ENCODE results near the gene DOCK2. TPM values are rescaled to one million over a fixed set of nuclear protein-coding genes. Genes with fewer than 3 reads are reported as not detected.
A peak's percentile ranks its signal among the peaks of the same experiment; 100 is the strongest.
"Not testable (repeated sequence)": the region's sequence is repeated elsewhere in the genome, so short reads cannot be mapped to it uniquely, and the experiment has no call there.

The DOCK2 gene
- polyA plus RNA-seq, 3 donors = 2.6 to 3.6 (median 2.6) TPM

DNA sequence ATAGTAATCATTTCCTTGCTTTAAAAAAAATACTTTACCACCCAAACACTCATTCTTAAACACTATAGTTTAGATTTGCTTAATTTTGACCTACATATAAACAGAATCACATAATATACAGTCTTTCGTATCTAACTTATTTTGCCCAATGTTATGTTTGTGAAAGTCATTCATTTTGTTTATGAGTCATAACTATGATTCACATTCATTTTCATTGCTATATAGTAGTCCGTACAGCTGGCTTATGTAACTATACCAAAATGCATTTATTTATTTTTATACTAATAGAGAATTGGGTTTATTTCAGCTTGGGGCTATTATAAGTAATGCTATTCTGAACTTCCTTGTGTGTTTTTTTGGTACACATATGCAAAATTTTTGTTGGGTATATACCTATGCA, 434.7 kb downstream of the DOCK2 start:
- no peak for DNase-seq (ENCODE audit: extremely low read depth in 1 of 11, low read depth in 9 of 11, low spot score in 4 of 11)

DNA sequence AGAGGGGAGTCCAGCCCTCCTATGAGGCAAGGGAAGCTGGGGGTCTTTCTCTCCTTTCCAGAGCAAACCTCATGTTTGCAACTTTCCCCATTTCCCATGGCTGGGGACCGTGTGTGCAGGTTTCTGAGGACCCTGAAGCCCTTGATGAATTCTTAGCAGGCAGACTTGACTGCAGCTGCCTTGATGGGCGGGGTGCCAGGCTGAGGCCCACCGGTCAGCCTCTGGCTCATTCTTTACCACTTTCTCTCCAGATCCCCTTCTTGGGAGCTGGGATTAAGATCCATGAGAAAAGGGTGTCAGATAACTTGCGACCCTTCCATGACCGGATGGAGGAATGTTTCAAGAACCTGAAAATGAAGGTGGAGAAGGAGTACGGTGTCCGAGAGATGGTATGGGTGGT, 438.6 kb downstream of the DOCK2 start:
- DNase-seq (ENCODE audit: extremely low read depth in 1 of 11, low read depth in 9 of 11, low spot score in 4 of 11) = no peak

DNA sequence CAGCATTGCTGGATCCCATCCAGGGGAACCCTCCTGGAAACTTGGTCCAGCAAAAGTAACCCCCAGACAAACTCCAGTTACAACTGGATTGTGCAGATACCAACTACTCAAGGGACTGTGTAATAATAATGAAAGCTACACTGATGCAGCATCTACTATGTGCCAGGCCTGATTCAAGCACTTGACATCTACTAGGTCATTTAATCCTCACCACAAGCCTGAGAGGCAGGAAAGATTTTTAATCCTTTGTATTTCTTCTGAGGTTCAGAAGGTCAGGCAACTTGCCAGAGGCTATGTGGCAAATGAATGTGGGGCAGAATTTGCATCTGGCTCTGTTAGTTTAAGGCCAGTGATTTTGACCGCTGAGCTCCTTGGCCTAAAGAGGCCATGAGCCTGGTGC, 439.1 kb downstream of the DOCK2 start:
- DNase-seq (ENCODE audit: extremely low read depth in 1 of 11, low read depth in 9 of 11, low spot score in 4 of 11) = no peak

DNA sequence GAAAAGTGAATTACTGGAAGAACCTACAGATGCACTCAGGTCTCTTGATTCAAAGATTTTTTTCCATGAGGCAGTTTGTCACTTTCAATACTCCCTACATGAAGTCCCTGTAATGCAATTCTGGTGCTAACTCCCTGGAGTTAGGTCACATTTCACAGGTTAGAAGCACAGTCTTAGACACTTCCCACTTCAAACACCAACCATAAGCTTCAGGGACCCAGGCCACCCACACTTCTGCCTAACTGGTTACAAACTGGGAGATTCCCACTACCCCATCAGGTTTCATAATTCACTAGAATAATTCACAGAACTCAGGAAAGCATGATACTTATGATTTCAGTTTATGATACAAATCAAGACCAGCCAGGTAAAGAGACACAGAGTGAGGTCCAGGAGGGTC, 439.7 kb downstream of the DOCK2 start:
- DNase-seq (ENCODE audit: extremely low read depth in 1 of 11, low read depth in 9 of 11, low spot score in 4 of 11) = no peak

DNA sequence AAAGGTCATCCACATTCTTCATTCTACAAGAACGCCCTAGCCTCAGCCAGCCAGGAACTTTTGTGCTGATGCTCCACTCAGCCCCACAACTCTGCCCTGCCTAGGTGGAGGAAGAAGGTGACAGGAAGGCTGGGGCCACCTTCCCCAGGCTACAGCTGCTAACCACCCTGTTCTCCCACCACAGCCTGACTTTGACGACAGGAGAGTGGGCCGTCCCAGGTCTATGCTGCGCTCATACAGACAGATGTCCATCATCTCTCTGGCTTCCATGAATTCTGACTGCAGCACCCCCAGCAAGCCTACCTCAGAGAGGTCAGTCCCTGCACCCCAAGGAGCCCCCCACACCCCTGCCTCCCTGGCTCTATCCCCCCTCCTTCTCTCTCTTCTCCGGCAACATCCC, 440.5 kb downstream of the DOCK2 start:
- DNase-seq (ENCODE audit: extremely low read depth in 1 of 11, low read depth in 9 of 11, low spot score in 4 of 11) = no peak

DNA sequence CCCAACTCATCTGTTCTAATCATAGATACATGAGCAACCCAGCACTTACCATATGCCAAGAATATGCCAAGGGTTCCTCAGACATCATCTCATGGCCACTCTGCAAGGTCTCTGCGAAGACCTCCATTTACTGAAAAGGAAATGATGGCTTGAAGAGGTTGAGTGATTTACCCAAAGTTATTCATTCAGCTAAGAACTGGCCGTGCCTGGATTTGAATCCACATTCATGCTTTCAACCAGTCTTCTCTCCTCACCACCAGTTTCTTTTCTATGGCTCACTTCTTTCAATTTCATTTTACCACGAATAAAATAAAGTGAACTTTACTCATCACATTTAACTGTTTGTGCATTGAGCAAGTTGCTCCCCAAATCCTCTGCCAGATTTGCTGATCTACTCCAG, 441.4 kb downstream of the DOCK2 start:
- DNase-seq (ENCODE audit: extremely low read depth in 1 of 11, low read depth in 9 of 11, low spot score in 4 of 11) = no peak

DNA sequence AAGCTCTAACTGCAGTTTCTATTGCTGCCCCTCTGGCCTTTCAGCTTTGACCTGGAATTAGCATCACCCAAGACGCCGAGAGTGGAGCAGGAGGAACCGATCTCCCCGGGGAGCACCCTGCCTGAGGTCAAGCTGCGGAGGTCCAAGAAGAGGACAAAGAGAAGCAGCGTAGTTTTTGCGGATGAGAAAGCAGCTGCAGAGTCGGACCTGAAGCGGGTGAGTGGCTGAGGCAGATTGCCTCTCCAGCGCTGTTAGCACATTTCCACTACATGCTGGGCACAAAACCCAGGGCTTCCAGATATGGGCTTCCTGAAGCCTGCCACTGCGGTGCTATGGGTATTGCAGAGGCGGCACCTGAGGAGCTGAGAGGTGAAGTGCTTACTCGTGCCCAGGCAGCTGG, 441.9 kb downstream of the DOCK2 start:
- no peak for DNase-seq (ENCODE audit: extremely low read depth in 1 of 11, low read depth in 9 of 11, low spot score in 4 of 11)

DNA sequence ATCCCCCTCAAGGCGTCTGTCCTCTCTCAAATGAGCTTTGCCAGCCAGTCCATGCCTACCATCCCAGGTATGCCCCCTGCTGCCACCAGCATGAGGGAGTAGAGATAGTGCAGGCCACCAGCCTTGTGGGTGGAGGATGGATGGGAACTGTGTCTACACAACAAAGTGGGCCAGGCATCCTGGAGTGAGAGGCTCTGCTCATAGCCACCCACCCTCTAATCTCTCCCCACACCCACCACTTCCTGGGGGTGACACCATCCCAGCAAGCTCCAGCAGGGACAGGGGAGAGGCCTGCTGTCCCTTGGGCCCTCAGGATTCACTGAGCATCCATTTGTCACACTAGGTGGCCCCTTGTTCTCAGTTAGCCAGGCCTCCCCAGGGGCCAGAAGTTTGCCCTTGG, 443.1 kb downstream of the DOCK2 start:
- no peak for DNase-seq (ENCODE audit: extremely low read depth in 1 of 11, low read depth in 9 of 11, low spot score in 4 of 11)

DNA sequence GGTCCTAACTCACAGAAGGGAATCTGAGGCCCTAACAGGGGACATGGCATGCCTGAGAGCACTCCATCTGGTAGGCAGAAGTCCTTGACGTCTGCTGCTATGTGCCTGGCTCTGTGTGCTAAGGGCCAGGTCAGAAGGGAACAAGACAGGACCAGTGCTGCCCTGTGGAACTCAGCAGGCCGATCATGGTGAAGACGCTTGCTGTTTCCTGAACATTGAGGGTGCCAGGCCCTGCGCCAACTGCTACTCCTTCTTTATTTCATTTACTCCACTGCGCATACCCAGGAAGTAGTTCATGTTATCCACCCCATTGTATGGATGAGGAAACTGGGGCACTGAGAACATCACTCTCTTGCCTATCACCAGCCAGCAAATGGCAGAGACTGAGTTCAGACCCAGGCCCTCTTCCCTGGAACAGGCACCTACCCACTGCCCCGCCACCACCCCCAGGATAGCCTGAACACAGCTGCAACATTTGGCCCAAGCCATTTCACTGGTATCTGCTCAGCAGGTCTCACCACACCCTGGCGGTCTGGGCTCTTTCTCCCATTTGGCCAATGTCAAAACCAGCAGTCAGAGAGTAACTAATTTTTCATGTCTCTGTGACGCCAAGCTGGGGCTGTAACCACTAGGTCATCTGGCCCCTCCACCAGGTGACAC, 443.8 kb downstream of the DOCK2 start:
- no peak for DNase-seq (ENCODE audit: extremely low read depth in 1 of 11, low read depth in 9 of 11, low spot score in 4 of 11)

DNA sequence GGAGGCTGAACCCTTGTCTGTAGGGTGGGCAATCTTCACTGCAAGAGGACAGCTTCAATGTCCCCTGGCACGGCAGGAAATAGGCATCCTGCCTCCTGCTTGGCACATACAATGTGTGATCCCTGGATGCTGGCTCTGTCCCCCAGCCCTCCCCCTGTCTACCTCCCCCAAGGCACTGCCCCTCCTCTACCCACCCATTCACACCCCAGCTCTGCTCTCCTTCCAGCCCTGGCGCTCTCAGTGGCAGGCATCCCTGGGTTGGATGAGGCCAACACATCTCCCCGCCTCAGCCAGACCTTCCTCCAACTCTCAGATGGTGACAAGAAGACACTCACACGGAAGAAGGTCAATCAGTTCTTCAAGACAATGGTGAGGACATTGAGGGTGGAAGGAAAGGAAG, 444.5 kb downstream of the DOCK2 start:
- no peak for DNase-seq (ENCODE audit: extremely low read depth in 1 of 11, low read depth in 9 of 11, low spot score in 4 of 11)

DNA sequence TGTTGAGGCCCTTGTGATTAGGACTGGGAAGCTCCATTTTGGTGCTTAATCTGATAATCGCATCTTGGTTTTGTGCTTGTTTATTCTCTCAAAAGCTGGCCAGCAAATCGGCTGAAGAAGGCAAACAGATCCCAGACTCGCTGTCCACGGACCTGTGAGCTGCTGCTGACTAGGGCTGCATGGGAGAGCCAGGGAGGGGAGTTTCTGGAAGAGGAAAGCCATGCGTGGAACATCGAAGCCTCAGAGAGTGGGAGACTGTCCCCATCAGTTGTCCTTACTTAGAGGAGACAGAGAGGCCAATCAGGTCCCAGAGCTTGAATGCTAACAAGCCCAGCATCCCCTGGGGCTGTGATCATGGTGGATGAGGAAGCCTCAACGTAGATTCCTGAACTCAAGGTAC, 445.6 kb downstream of the DOCK2 start:
- no peak for DNase-seq (ENCODE audit: extremely low read depth in 1 of 11, low read depth in 9 of 11, low spot score in 4 of 11)

DNA sequence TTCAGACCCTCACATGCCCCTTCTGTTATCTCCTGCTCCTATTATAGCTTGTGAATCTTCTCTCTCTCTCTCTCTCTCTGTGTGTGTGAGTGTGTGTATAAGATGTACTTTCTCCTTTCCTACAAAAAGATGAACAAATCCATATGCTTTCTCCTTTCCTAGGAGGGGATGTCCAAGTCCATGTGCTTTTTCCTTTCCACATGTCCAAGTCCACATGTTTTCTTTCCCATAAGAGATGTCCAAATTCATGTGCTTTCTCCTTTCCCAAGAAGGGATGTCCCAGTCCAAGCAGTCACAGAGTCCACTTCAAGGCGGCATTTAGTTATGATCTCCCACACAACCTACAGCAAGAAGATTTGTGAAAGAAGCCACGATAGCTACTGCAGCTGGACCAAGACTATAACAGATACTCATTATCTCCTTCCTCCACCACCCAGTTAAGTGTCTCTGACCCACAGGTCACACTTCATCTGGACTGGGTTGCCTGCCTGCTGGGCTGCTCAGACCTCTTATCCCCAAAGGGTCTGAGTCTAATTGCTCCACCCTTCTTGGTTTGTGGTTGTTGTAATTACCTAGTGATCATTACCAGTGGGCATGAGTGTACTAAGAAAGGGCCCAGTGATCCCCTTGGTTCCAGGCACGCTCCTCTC, 450.2 kb downstream of the DOCK2 start:
- no peak for DNase-seq (ENCODE audit: extremely low read depth in 1 of 11, low read depth in 9 of 11, low spot score in 4 of 11)

DNA sequence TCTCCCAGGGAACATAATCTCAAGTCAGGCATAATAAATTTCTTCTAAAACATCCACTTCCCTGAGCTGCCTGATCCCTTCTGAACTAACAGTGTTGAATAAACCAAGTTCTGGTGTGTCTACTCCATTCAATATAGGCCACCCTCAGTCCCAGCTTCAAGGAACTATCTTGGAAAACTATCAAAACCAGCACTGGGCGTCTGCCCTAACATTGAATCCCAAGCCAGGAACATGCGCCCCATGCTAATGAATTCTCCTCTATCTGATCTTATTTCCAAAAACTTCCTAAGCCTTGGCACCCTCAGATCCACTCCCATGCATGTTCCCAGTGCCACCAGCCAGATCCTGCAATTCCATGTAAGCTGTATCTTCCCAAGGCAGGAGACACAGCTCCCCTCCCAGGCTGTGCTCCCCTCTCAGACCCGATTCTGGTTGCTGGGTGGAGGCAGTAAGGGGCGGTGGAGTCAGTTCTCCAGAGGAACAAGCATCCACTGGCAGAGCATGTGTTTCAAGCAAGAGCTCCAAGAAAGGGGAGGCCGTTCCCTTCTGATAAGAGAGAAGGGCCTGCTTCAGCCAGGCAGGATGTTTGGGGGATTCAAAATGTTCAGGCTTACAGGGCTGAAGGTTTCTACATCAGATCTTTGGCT, 455.5 kb downstream of the DOCK2 start:
- DNase-seq (ENCODE audit: extremely low read depth in 1 of 11, low read depth in 9 of 11, low spot score in 4 of 11) = no peak

DNA sequence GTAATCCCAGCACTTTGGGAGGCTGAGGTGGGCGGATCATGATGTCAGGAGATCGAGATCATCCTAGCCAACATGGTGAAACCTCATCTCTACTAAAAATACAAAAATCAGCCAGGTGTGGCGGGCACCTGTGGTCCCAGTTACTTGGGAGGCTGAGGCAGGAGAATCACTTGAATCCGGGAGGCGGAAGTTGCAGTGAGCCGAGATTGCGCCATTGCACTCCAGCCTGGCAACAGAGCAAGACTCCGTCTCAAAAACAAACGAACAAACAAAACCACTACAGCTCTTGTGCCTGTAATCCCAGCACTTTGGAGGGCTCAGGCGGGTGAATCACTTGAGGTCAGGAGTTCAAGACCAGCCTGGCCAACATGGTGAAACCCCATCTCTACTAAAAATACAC, 457.3 kb downstream of the DOCK2 start:
- not testable (repeated sequence) for DNase-seq (ENCODE audit: extremely low read depth in 1 of 11, low read depth in 9 of 11, low spot score in 4 of 11)

DNA sequence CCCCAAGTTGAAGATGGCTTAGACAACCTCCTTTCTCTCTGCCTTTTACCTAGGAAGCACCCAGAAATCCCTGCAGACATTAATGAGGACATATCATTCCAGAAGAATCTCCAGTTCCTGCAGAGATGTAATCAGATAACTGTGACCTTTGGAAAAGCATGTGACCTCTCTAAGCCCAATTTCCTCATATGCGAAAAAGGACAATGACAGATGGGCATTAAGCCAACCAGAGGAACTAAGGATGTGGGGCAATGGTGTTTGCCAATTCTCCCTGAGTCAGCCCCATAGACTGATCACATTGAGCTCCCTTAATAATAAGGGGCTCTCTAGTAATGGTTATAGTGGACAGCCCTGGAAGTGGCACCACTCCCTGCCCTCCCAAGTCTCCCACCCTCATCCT, 458.6 kb downstream of the DOCK2 start:
- no peak for DNase-seq (ENCODE audit: extremely low read depth in 1 of 11, low read depth in 9 of 11, low spot score in 4 of 11)

DNA sequence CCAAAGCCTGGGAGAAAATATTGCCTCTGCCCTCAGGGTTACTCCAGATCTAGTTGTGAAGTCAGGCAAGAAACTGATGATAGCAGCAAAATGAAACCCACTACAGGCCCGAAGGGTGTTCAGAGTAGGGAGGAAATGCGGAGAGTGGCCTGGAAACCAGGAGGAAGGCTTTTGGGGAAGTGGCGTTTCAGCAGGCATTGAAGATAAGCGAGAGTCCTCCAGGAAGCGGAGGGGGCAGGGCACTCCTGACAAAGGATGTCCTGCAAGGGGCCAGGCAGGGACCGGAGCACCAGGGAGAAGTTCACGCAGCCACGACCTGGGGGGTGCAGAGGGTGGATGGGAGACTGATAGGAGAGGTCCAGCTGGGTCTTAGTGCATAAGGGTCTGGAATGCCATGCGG, 460.9 kb downstream of the DOCK2 start:
- DNase-seq (ENCODE audit: extremely low read depth in 1 of 11, low read depth in 9 of 11, low spot score in 4 of 11) = peak in 1 of 11 donors; percentile 13

DNA sequence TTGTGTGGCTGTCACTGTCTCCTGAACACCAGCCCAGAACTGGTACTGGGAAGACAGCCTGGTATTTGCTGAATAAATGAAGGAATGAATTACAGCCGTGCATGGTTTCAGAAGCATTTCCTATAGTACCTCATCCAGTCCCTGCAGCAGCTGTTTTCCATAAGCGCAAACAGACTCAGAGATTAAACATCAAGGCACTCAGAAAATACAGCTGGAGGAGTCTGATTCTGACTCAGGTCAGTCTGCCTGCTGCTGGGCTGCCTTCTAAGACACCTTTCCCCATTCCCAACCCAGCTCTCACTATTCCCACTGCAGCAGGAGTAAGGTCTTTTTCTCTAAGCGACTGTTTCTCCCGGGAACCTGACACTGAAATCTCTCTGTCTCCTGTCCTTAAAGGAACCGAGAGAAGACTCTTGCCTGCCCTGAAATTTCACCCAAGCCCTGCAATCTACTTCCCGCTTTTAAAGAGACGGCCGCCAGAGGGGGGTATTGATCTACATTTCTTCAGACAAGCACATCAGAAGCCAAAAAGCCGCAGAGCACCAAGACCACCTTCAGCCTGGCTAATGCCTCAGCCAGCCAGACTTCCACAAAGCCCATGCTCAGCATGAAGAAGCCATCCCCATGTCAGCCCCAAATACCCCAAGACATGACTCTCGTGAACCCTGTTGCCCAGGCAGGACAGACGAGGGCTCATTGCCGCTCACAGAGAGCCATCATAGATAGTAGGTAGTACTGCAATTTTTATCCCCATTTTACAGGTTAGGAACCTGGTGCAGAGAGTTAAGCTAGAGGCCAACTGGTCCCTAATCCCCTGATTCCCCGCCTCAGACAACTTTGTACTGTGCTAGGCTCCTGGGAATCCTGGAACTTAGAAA, 463.2 kb downstream of the DOCK2 start:
- DNase-seq (ENCODE audit: extremely low read depth in 1 of 11, low read depth in 9 of 11, low spot score in 4 of 11) = peak; percentile 66 to 88 (median 76)

DNA sequence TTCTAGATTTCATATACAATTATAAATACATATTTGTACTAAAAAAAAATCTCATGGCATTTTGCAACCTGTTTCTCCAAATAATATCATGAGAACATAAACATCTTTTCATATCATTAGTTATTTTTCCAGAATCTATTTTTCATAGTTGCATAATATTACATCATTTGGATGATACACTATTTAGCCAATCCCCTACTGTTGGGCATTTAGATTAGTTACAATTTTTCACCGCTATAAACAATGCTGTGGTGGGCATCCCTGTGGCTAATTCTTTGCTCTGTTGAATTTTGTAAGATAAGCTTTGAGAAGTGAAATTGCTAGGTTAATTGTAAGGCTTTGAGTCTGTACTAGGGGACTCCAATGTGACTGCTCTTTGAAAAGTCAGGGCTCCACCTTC, 466.4 kb downstream of the DOCK2 start:
- DNase-seq (ENCODE audit: extremely low read depth in 1 of 11, low read depth in 9 of 11, low spot score in 4 of 11) = no peak

DNA sequence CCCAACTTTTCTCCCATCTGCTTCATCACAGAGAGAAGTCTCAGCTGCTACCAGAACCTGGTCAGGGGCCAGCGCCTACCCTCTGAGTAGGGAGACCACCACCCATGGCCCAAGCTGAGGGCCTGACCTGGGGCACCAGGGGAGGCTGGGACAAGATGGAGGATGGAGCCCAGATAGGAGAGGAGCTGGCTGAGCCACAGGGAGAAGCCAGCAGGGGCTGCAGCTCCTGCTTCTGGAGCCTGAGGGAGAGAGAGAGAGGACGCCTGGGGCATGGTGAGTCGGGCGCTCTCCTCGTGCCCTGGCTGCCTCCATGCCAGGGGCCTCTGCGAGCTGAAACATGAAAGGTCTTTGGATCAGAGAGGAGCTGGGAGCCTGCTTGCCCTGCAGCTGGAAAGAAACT, 467.2 kb downstream of the DOCK2 start:
- DNase-seq (ENCODE audit: extremely low read depth in 1 of 11, low read depth in 9 of 11, low spot score in 4 of 11) = no peak

DNA sequence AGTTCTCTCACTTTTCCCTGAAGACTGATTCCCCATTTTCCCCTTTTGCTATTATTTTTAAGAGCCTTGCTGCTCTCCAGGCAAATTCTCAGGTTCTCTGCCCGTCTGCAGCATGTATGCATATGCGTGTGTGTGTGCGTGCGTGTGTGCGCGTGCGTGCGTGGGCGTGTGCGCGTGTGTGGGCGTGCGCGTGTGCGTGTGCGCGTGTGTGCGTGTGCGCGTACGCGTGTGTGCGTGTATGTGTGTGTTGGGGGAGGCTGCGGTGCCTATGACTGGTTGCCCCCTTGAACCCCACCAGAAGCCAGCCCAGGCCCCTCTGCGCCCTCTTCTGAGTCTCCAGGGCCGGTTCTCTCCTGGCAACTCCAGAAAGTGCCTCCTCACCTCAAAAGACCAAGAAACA, 467.6 kb downstream of the DOCK2 start:
- no peak for DNase-seq (ENCODE audit: extremely low read depth in 1 of 11, low read depth in 9 of 11, low spot score in 4 of 11)
